ENCODE results near the gene NDEL1.

NDEL1 gene

GRCh38 chr17:8502126-8502525 is 66.4 kb downstream of the NDEL1 start:
- DNase-seq (ENCODE audit: low read depth in 2 of 2, low spot score in 1 of 2): no peak

- DNase-seq (ENCODE audit: low read depth in 2 of 2, low spot score in 1 of 2): no peak
Measured at GRCh38 chr17:8503368-8503767, 67.7 kb downstream of the NDEL1 start.

GRCh38 chr17:8503807-8504206 is 68.1 kb downstream of the NDEL1 start:
- no peak for DNase-seq (ENCODE audit: low read depth in 2 of 2, low spot score in 1 of 2)

- DNase-seq (ENCODE audit: low read depth in 2 of 2, low spot score in 1 of 2): no peak
Measured at GRCh38 chr17:8504460-8505207, 69.0 kb downstream of the NDEL1 start.

GRCh38 chr17:8506145-8506544 is 70.5 kb downstream of the NDEL1 start:
- DNase-seq (ENCODE audit: low read depth in 2 of 2, low spot score in 1 of 2): no peak

GRCh38 chr17:8514801-8515200 is 79.1 kb downstream of the NDEL1 start:
- DNase-seq (ENCODE audit: low read depth in 2 of 2, low spot score in 1 of 2): no peak

All from stimulated activated CD8-positive, alpha-beta memory T cell treated with anti-CD3 and anti-CD28 coated beads, Interleukin-4, amount 100 ng/mL, for 4 hours (primary cell).